DND-41 (cell line): ENCODE results near the gene GRM4.

ENCODE experiments used
- CTCF ChIP-seq: IDR thresholded peaks from 2 replicates; pipeline ENCODE4 v1.5.1; 2012; ENCODE audit warnings: borderline replicate concordance, low read length, moderate library complexity, mild to moderate bottlenecking; ENCODE audit not compliant: poor library complexity, severe bottlenecking; ENCODE audit errors: extremely low read depth
- EZH2 ChIP-seq: IDR thresholded peaks from 3 replicates; pipeline ENCODE4 v1.6.1; 2012; ENCODE audit warnings: borderline replicate concordance, low read depth, mild to moderate bottlenecking, moderate library complexity, low read length, inconsistent platforms; ENCODE audit not compliant: severe bottlenecking

- TF ChIP-seq EZH2 = no peak
- no peak for TF ChIP-seq CTCF
Measured at GRCh38 chr6:34181908-34182307, 36.0 kb upstream of the GRM4 start.
